GM12892 (cell line): ENCODE results near the gene NAXD.

Experiments
- POLR2A ChIP-seq: IDR thresholded peaks from 2 replicates; pipeline ENCODE4 v1.6.1; 2011; ENCODE audit warnings: low read depth, low read length, control low read depth
- POLR2AphosphoS5 ChIP-seq: IDR thresholded peaks from 2 replicates; pipeline ENCODE4 v1.6.1; 2011; ENCODE audit warnings: low read depth, low read length, control low read depth

GRCh38 chr13:110592665-110593064, 22.7 kb upstream of the NAXD start:
- TF ChIP-seq POLR2A (no peak), POLR2AphosphoS5 (no peak)
